HG02798 (cell line): ENCODE data around the gene IGHMBP2.
"Not testable (repeated sequence)": the region's sequence is repeated elsewhere in the genome, so short reads cannot be mapped to it uniquely, and the experiment has no call there.

Experiments used
- ATAC-seq: cut with Tn5 transposase; IDR thresholded peaks from one replicate; pipeline ENCODE4 v1.9.1; 2021; ENCODE audit warnings: mild to moderate bottlenecking; ENCODE audit not compliant: unreplicated experiment, poor library complexity

The IGHMBP2 gene

GRCh38 chr11:68903288-68904247, at the start of gene IGHMBP2, which contains the start of gene MRPL21:
Gene IGHMBP2 (plus strand): TSS chr11:68903891. CDS start chr11:68903953, 62 bp downstream.
Gene MRPL21 (minus strand): TSS chr11:68903832. CDS start chr11:68903810, 22 bp downstream.
- ATAC-seq, result peak; percentile 89

- ATAC-seq, result no peak
These were observed 49.3 kb upstream of the IGHMBP2 start for GRCh38 chr11:68854273-68854958.

DNA sequence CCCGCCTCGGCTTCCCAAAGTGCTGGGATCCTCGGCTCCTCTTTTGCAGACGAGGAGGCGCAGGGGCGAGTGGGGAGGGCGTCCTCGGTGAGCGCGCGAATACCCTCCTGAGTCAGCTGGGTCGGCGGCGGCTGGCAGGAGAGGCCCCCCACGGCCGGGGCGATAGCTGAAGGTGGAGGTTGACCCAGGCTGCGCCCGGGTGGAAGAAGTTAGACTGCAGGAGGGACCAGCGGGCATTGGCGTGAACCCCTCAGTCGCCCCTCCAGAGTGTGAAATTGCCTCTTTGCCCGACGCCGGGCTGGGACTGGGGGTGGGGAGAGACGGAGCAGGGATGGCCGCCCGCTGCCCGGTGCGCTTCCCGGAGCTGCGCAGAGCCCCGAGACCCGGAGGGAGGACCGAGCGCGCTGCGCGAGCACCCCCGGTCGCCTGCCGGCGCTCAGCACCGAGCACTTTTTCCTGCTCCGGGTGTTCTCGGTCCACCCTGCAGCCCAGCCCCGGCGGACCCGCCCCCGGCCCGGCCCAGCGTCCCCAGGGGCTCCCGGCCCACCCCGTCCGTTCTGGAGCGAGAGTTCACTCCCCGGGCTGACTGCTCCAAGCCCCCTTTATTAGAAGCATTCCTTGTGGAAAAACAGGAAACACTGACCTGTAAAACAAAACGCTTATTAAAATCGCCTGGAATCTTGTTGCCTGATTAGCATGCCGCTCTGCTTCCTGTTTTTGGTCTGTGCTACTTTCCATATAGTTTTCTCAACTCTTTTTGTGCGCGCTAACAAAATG, 48.3 kb upstream of the IGHMBP2 start:
- no peak for ATAC-seq

- ATAC-seq, result not testable (repeated sequence)
These were observed 47.2 kb upstream of the IGHMBP2 start for GRCh38 chr11:68856425-68857030.

DNA sequence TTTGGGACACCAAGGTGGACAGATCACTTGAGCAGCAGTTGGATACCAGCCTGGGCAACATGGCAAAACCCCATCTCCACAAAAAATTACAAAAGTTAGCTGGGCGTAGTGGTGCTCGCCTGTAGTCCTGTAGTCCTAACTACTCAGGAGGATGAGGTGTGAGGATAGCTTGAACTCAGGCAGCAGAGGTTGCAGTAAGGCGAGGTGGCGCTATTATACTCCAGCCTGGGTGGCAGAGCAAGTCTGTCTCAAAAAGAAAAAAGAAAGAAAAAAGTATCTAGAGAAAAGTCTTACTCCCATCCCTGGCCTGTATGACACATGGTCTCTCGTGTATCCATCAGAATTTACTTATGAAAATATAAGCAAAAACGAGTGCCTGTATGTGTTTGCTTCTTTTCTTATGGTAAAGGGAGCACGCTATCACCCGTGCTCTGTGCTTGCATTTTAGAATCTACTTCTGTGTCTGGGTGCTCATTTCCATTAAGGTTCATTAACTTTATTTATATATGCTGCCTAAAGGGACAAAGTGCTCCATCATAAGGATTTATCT, 46.6 kb upstream of the IGHMBP2 start:
- ATAC-seq, result no peak

- ATAC-seq, result no peak
These were observed 44.6 kb upstream of the IGHMBP2 start for GRCh38 chr11:68859123-68859522.

DNA sequence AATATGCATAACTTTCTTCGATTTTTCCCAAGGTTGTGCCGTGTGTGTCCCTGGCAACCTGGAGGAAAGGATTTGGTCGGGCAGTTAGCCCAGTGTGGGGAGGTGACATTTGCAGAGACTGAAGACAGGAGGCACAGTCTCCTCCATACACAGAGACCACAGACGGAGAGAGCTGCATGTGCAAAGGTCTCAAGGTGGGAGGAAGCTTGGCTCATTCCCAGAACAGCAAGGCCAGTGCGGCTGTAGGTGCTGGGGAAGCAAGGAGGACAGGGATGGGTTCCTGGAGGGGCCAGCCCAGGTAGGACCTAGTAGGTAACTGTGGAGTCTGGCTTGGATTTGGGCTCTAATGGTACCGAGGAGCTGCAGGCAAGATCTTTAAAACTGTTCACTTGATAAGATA, 41.3 kb upstream of the IGHMBP2 start:
- ATAC-seq, result no peak

DNA sequence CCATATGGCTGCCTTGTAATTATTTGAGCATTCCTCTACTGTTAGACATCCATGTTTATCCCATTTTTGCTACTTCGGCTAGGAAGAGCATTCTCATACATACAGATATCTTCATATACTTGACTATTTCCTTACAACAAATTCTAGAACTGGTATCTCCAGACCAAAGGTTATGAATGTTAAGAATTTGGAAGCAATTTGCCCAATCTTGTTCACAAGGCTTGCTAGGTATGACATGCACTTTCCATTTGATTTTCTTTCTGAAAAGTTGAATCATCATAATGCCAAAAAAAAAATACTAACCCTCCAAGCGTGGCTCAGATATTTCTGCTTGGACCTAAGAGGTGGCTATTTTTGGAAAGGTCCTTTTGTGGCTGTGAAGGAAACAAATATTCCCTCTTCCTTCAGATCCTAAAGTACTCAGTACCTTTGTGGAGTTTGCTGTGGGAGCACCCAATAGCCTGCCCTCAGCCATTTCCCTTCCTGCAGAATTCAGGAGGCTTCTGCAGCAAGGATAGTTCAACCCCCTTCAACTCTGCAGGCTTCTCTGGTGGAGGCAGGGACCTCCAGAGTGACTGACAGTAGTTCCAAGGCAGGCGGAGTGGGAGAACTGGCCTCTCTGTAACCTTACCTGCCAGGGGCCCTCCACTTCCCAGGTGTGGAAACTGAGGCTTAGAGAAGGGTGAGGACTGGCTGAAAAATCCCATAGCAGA, 40.0 kb upstream of the IGHMBP2 start:
- no peak for ATAC-seq

- ATAC-seq, result no peak
These were observed 38.5 kb upstream of the IGHMBP2 start for GRCh38 chr11:68865241-68865640.

DNA sequence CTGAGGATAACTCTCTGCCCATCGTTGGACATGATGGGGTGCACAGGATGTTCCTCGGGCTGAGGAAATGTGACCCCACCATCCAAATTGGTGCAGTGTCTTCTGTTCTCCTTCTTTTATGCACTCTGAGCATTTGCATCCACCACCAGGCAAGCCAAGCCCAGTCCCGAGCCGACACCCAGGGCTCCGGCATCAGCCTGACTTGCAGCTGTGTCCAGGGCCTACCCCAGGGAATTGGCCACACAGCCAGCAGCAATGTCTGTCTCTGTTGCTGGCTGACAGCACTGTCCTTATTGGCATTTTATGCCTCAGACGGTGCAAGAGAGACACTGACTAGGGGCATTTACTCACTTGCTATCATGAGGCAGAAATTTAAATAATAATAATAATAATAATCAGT, 36.6 kb upstream of the IGHMBP2 start:
- no peak for ATAC-seq

GRCh38 chr11:68868221-68868835, 35.4 kb upstream of the IGHMBP2 start:
- no peak for ATAC-seq

GRCh38 chr11:68870470-68870869, 33.2 kb upstream of the IGHMBP2 start:
- no peak for ATAC-seq

- ATAC-seq, result no peak
These were observed 31.3 kb upstream of the IGHMBP2 start for GRCh38 chr11:68872216-68873003.

- no peak for ATAC-seq
These were observed 25.7 kb upstream of the IGHMBP2 start for GRCh38 chr11:68878022-68878421.

- no peak for ATAC-seq
These were observed 22.8 kb upstream of the IGHMBP2 start for GRCh38 chr11:68880851-68881250.

DNA sequence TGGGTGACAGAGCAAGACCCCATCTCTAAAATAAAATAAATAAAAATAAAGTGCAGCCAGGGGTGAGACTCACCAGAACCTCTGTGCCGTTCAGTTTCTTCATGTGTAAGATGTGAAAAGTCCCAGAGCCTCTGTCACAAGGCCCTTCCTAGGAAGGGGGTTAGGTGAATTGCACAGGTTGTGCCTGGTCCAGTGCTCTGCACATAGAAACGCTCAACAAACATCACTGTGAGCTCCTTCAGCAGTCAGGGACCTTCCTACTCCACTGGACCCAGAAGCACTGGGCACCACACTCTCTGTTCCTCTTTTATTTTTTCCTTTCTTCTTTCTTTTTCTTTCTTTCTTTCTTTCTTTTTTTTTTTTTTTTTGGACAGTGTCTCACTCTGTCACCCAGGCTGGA, 22.4 kb upstream of the IGHMBP2 start:
- no peak for ATAC-seq

DNA sequence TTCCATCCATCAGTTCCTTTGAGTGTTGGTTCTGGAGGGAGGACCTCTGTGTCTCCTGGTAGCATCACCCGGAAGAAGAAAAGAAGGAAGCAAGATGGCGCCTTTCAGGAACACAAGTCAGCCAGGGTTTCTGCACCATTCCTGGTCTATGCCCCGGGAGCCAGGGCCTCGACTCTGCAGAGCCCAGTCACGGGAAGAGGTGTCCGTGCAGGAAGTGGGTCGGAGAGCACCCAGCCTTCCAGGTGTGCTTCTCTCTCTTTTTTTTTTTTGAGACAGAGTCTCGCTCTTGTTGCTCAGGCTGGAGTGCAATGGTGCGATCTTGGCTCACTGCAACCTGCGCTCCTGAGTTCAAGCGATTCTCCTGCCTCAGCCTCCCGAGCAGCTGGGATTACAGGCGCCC, 21.3 kb upstream of the IGHMBP2 start:
- ATAC-seq, result no peak

- ATAC-seq, result not testable (repeated sequence)
These were observed 18.9 kb upstream of the IGHMBP2 start for GRCh38 chr11:68884827-68885226.
